HG03575 (cell line): ENCODE measurements around the gene SYT12.

Experiments used
- ATAC-seq: cut with Tn5 transposase; IDR thresholded peaks from one replicate; pipeline ENCODE4 v1.9.1; 2021; ENCODE audit not compliant: unreplicated experiment, insufficient number of reproducible peaks, low FRiP score; ENCODE audit errors: extremely low read depth

Gene SYT12

GRCh38 chr11:67051945-67052488, 29.1 kb downstream of the SYT12 start:
- no peak for ATAC-seq

GRCh38 chr11:67052891-67053290, 30.0 kb downstream of the SYT12 start:
- no peak for ATAC-seq

GRCh38 chr11:67053896-67054329, 31.0 kb downstream of the SYT12 start:
- no peak for ATAC-seq

GRCh38 chr11:67054346-67054835, 31.5 kb downstream of the SYT12 start:
- no peak for ATAC-seq

GRCh38 chr11:67054836-67055523, 32.0 kb downstream of the SYT12 start:
- ATAC-seq: no peak

GRCh38 chr11:67055812-67056211, 32.9 kb downstream of the SYT12 start:
- no peak for ATAC-seq

- no peak for ATAC-seq
Observed at GRCh38 chr11:67056267-67057204, 33.6 kb downstream of the SYT12 start, which contains the start of gene RHOD. Gene RHOD, plus strand, starts transcription at chr11:67056847. Its CDS starts 56 bp downstream, at chr11:67056903.

GRCh38 chr11:67057205-67057672, 34.3 kb downstream of the SYT12 start:
- no peak for ATAC-seq

GRCh38 chr11:67058506-67058905, 35.6 kb downstream of the SYT12 start:
- ATAC-seq: no peak

GRCh38 chr11:67059671-67060070, 36.7 kb downstream of the SYT12 start:
- ATAC-seq: no peak

GRCh38 chr11:67060111-67060522, 37.2 kb downstream of the SYT12 start:
- no peak for ATAC-seq

GRCh38 chr11:67062526-67063373, 39.8 kb downstream of the SYT12 start:
- no peak for ATAC-seq

- no peak for ATAC-seq
Observed at GRCh38 chr11:67066333-67066709, 43.4 kb downstream of the SYT12 start.

GRCh38 chr11:67071420-67072284, 48.7 kb downstream of the SYT12 start:
- no peak for ATAC-seq

- ATAC-seq: no peak
Observed at GRCh38 chr11:67072295-67072694, 49.4 kb downstream of the SYT12 start.

GRCh38 chr11:67073908-67074307, 51.0 kb downstream of the SYT12 start:
- no peak for ATAC-seq

GRCh38 chr11:67076202-67076601, 53.3 kb downstream of the SYT12 start:
- ATAC-seq: no peak
